SK-N-SH treated with all-trans-retinoic acid at 6 μM for 48 hours (cell line): Measurements from ENCODE around the gene MLH1.

ENCODE experiments used
- ARNTL ChIP-seq: fragments of 450-650 bp; formaldehyde crosslinking; IDR thresholded peaks from 2 replicates; pipeline ENCODE4 v1.5.0; 2020; ENCODE audit warnings: low read depth, mild to moderate bottlenecking, moderate library complexity, borderline replicate concordance
- BACH2 ChIP-seq: fragments of 250-450 bp; sonication (Bioruptor Pico); IDR thresholded peaks from 2 replicates; pipeline ENCODE4 v1.9.0; 2021; ENCODE audit warnings: mild to moderate bottlenecking, borderline replicate concordance
- CSDC2 ChIP-seq: fragments of 250-450 bp; sonication (Bioruptor Pico); IDR thresholded peaks from 2 replicates; pipeline ENCODE4 v1.5.0; 2020; ENCODE audit warnings: mild to moderate bottlenecking, moderate library complexity
- OSR1 ChIP-seq: fragments of 250-450 bp; sonication (Bioruptor Pico); IDR thresholded peaks from 2 replicates; pipeline ENCODE4 v1.8.0; 2022; ENCODE audit warnings: moderate library complexity, mild to moderate bottlenecking, inconsistent platforms
- RARB ChIP-seq: fragments of 250-450 bp; sonication (Bioruptor Pico); IDR thresholded peaks from 2 replicates; pipeline ENCODE4 v1.8.0; 2021; ENCODE audit warnings: mild to moderate bottlenecking, moderate library complexity
- SNAI2 ChIP-seq: fragments of 250-450 bp; sonication (Bioruptor Pico); IDR thresholded peaks from 2 replicates; pipeline ENCODE4 v1.5.0; 2020; ENCODE audit warnings: mild to moderate bottlenecking, moderate library complexity
- TOX ChIP-seq: fragments of 250-450 bp; sonication (Bioruptor Pico); IDR thresholded peaks from 2 replicates; pipeline ENCODE4 v1.8.0; 2021; ENCODE audit warnings: mild to moderate bottlenecking, moderate library complexity, borderline replicate concordance
- ZNF8 ChIP-seq: fragments of 450-650 bp; formaldehyde crosslinking; IDR thresholded peaks from 2 replicates; pipeline ENCODE4 v1.5.0; 2020; ENCODE audit warnings: mild to moderate bottlenecking, moderate library complexity
- TF ChIP-seq, protein P1 (sequence below): fragments of 250-450 bp; sonication (Bioruptor Pico); IDR thresholded peaks from 2 replicates; pipeline ENCODE4 v1.8.0; 2020; ENCODE audit warnings: mild to moderate bottlenecking, moderate library complexity, borderline replicate concordance
- TF ChIP-seq, protein P2 (sequence below): fragments of 250-450 bp; sonication (Bioruptor Pico); IDR thresholded peaks from 2 replicates; pipeline ENCODE4 v1.5.1; 2021; ENCODE audit warnings: mild to moderate bottlenecking, moderate library complexity
- TF ChIP-seq, protein P3 (sequence below): fragments of 250-450 bp; sonication (Bioruptor Pico); IDR thresholded peaks from 2 replicates; pipeline ENCODE4 v1.8.0; 2021; ENCODE audit warnings: low read depth, mild to moderate bottlenecking, moderate library complexity, borderline replicate concordance
- TF ChIP-seq, protein P4 (sequence below): fragments of 250-450 bp; sonication (Bioruptor Pico); IDR thresholded peaks from 2 replicates; pipeline ENCODE4 v1.5.1; 2020; ENCODE audit warnings: low read depth, mild to moderate bottlenecking, moderate library complexity

DNA sequence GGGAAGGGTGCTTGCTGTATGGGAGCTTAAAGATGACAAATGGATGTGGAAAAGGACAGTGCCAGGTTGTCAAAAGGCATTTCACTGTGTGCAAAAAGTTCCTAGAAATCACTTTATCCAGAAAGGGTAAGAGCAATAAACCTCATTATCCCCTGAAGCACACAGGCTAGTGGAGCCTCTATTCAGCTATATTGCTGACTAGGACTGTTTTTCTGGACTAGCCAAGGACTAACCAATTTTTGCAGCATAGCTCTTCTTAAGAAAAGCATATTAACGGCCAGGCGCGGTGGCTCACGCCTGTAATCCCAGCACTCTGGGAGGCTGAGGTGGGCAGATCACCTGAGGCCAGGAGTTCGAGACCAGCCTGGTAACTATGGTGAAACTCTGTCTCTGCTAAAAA lies 64.8 kb downstream of the MLH1 start:
- TF ChIP-seq ZNF8 (CRISPR knock-in tag): no peak
- no peak for TF ChIP-seq BACH2 (CRISPR knock-in tag)
- no peak for TF ChIP-seq TOX (CRISPR knock-in tag)
- TF ChIP-seq, protein P1, sequence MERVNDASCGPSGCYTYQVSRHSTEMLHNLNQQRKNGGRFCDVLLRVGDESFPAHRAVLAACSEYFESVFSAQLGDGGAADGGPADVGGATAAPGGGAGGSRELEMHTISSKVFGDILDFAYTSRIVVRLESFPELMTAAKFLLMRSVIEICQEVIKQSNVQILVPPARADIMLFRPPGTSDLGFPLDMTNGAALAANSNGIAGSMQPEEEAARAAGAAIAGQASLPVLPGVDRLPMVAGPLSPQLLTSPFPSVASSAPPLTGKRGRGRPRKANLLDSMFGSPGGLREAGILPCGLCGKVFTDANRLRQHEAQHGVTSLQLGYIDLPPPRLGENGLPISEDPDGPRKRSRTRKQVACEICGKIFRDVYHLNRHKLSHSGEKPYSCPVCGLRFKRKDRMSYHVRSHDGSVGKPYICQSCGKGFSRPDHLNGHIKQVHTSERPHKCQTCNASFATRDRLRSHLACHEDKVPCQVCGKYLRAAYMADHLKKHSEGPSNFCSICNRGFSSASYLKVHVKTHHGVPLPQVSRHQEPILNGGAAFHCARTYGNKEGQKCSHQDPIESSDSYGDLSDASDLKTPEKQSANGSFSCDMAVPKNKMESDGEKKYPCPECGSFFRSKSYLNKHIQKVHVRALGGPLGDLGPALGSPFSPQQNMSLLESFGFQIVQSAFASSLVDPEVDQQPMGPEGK (CRISPR knock-in tag): no peak
- TF ChIP-seq, protein P2, sequence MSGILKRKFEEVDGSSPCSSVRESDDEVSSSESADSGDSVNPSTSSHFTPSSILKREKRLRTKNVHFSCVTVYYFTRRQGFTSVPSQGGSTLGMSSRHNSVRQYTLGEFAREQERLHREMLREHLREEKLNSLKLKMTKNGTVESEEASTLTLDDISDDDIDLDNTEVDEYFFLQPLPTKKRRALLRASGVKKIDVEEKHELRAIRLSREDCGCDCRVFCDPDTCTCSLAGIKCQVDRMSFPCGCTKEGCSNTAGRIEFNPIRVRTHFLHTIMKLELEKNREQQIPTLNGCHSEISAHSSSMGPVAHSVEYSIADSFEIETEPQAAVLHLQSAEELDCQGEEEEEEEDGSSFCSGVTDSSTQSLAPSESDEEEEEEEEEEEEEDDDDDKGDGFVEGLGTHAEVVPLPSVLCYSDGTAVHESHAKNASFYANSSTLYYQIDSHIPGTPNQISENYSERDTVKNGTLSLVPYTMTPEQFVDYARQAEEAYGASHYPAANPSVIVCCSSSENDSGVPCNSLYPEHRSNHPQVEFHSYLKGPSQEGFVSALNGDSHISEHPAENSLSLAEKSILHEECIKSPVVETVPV (CRISPR knock-in tag): no peak
- no peak for TF ChIP-seq SNAI2
- TF ChIP-seq, protein P3, sequence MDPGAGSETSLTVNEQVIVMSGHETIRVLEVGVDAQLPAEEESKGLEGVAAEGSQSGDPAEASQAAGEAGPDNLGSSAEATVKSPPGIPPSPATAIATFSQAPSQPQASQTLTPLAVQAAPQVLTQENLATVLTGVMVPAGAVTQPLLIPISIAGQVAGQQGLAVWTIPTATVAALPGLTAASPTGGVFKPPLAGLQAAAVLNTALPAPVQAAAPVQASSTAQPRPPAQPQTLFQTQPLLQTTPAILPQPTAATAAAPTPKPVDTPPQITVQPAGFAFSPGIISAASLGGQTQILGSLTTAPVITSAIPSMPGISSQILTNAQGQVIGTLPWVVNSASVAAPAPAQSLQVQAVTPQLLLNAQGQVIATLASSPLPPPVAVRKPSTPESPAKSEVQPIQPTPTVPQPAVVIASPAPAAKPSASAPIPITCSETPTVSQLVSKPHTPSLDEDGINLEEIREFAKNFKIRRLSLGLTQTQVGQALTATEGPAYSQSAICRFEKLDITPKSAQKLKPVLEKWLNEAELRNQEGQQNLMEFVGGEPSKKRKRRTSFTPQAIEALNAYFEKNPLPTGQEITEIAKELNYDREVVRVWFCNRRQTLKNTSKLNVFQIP (CRISPR knock-in tag): no peak
- TF ChIP-seq, protein P4, sequence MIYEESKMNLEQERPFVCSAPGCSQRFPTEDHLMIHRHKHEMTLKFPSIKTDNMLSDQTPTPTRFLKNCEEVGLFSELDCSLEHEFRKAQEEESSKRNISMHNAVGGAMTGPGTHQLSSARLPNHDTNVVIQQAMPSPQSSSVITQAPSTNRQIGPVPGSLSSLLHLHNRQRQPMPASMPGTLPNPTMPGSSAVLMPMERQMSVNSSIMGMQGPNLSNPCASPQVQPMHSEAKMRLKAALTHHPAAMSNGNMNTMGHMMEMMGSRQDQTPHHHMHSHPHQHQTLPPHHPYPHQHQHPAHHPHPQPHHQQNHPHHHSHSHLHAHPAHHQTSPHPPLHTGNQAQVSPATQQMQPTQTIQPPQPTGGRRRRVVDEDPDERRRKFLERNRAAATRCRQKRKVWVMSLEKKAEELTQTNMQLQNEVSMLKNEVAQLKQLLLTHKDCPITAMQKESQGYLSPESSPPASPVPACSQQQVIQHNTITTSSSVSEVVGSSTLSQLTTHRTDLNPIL (CRISPR knock-in tag): no peak
- TF ChIP-seq OSR1 (CRISPR knock-in tag): no peak
- TF ChIP-seq CSDC2 (CRISPR knock-in tag): no peak
- no peak for TF ChIP-seq RARB (CRISPR knock-in tag)
- TF ChIP-seq ARNTL (CRISPR knock-in tag): no peak
